Activated T-cell treated with anti-CD3 and anti-CD28 coated beads for 24 hours (primary cell): ENCODE results near the gene SLC11A2.
"Not testable (repeated sequence)": the region's sequence is repeated elsewhere in the genome, so short reads cannot be mapped to it uniquely, and the experiment has no call there.

Experiments
- DNase-seq: peaks from one replicate; pipeline ENCODE4 v3.0.0-alpha.2; 2020; ENCODE audit warnings: low read depth

Gene SLC11A2

DNA sequence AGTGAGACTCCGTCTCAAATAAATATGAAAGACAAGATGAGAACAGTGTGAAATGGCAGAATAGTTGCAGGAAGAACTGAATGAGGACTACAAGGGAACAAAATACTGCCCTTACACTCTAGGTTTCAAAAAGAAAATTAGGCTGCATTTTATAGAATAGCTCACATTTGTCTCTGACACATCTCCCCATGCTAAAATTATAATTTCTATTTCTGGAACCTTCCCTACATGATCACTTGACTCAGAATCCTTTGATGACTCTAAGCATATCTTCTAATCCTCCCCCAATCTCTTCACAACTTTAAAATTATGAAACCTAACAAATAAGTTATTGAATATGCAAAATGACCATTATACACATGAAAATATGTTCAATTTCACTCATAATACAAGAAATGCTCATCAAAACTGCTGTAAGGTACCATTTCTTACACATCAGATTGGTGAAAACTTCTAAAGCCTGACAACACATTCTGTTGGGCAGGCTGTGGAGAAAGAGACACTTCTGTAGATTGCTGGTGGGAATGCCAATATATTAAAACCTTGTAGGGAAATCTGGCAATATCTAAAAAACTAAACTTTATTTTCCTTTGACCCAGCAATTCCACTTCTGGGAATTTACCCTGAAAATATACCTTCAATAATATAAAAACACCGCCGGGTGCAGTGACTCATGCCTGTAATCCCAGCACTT lies 78.1 kb downstream of the SLC11A2 start:
- DNase-seq, result no peak

DNA sequence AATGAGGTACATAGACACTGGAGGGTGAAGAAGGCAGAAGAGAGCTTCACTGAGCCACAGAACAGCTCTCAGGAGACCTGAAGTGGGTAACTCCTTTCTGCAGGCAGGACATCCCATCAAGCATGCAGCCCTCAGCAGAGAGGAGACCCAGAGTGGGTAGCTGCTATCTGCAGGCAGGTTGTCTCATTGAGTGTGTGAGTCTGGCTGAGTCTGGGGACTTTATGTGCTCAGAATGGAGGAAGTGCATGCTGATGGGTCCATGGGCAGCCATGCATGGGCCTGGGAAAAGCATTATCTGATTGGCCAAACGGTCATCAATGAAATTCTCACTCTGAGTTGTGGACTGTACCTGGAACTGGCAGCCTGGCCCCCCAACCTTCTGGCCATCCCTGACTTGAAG lies 88.5 kb downstream of the SLC11A2 start:
- no peak for DNase-seq

DNA sequence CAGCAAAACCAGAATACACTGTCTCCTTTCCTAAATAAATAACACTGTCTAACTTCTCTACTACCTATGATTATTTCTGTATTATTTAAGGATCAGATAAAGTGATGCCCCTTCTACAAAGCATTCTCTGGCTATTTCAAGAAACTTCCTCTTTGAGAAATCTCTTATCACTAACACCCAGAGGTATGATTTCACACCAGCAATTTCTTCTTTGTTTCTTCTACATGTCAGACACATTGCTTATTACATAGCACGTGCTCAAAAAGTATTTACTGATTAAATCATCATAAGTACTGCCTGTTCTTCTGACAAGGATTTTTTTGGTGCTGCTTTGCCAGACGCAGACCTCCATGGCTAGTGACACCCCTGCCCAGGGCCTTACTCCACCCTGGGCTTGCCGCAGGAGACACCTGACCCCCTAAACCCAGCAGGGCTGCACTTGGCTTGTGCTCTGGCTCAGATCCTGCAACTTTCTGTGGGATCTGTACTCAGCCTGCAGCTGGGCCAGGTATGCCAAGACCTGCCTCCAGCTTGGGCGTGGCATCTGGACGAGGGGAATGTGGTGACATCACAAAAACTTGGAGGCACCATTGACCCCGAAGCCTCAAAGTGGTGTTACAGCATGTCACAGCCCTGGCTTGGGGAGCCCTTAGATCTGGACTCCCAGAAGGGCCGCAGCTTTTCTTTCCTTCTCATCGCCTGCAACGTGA lies 89.2 kb downstream of the SLC11A2 start:
- DNase-seq, result no peak

DNA sequence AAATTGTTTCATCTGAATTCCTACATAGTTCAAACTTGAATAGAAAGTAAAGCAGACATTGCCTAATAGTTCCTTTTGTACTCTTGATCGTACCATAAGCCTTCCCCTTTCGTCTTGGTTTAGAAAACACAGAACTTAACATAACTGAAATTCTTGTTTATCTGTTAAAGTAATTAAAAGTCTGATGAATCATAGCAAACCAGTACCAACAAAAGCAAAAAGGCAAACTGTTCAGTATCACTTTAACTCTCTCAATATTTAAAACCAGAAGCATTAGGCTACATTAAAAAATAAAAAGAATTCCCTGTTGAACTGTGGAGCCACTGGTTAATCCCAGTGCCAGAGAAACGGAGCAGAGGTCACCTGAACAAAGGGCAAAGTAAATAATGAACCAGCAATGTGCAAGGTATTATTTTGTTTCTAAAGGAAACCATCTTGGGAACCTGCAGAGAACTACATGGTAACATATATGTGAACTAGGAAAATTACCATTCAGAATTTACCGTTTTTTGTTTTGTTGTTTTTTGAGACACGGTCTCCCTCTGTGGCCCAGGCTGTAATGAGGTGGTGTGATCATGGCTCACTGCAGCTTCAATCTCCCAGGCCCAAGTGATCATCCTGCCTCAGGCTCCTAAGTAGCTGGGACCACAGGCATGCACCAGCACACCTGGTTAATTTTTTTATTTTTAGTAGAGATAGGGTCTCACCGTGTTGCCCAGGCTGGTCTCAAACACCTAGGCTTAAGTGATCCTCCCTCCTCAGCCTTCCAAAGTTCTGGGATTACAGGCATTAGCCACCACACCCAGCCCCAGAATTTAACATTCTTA lies 91.0 kb downstream of the SLC11A2 start:
- DNase-seq, result no peak

DNA sequence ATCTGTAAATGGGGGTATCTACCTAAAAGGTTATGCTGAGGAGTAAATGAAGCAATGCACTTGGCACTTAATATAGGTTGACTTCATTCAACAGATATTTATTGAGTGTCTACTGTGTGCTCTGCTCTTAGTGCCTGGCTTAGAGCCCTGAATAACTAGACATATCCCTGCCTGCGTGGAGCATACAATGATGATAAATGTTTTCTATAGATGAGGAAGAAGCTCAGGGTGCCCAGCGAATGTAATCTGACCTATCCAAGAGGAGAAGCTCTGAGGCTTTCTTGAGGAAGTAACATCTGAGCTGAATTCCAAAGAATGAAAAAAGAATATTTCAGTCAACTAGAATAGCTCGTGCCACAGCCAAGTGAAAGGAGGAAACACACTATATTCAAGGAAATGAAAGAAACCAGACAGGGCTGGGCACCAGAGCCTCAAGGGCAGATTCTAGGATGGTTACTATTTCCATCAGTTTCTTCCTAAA lies 91.8 kb downstream of the SLC11A2 start:
- no peak for DNase-seq

DNA sequence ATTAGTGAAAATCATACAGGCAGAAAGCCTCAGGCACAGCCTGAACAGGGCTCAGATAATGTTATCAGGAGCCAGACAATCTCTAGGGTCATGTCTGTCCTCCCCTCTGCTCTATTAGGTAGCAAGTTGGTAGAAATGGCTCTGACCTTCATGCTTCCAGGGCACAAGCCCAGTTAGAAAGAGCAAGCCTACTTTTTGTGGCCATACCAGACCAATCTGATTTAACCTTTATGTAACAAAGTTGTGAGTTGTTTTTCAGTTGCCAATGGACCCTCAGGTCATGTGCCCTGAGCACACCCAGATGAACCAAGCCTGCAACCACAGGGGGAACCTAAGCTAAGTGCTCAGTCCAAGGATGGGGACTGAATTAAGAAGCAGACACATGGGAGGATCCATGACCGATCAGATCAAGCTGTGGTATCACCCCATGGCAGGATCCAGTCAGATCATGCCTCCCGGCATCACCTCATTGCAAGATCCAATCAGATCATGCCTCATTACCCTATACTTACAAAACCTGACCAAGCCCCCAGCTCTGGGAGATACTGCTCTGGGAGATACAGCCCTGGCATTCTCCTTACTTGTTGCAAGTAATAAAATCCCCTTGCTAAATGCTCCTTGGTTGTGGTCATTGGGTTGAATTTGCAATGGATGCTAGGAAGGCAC lies 92.6 kb downstream of the SLC11A2 start:
- DNase-seq, result no peak

DNA sequence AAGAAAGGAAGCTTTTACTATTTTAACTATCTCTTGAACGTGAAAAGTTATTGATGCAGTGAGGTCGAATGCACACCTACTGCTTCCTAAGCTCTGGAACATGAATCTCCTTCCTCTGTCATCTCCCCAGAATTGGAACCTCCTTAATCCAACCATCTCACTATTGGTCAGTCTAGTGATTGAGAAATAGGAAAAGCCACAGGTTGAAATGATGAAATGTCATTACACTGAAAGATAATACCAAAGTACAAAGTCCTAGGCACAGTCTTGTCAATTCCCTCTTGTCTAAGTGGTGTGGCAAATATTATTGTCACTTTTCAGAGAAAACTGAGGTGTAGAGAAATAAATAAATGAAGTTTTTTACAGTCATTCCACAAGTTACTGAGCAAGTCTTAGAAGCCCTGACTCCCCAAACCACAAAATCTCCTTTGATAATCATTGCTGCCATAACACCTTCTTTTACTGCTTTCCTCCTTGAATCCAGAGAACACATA lies 93.3 kb downstream of the SLC11A2 start:
- no peak for DNase-seq

DNA sequence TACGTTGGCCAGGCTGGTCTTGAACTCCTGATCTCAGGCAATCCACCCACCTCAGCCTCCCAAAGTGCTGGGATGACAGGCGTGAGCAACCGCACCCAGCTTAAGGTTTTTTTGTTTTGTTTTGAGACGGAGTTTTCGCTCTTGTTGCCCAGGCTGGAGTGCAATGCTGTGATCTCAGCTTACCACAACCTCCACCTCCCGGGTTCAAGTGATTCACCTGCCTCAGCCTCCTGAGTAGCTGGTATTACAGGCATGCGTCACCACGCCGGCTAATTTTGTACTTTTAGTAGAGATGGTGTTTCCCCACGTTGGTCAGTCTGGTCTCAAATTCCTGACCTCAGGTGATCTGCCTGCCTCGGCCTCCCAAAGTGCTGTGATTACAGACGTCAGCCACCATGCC lies 95.7 kb downstream of the SLC11A2 start:
- not testable (repeated sequence) for DNase-seq

DNA sequence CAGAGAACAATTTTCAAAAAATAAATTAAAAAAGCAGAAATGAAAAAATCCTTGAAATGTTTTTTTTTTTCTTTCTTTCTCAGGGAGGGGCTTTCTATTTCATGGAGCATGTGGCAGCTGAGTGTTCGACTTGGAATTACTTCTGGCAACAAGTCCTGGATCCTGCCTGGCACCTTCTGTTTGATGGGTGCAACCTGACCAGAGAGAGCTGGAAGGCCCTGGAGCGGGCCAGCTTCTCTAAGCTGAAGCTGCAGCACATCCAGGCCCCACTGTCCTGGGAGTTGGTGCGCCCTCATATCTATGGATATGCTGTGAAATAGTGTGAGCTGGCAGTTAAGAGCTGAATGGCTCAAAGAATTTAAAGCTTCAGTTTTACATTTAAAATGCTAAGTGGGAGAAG lies 96.4 kb downstream of the SLC11A2 start:
- no peak for DNase-seq
